GM18505 (cell line): ENCODE results near the gene DPP6.

Experiments
- ATAC-seq: cut with Tn5 transposase; IDR thresholded peaks from one replicate; pipeline ENCODE4 v1.9.1; 2021; ENCODE audit not compliant: unreplicated experiment
- POLR2A ChIP-seq: IDR thresholded peaks from 4 replicates; pipeline ENCODE4 v1.6.1; 2011; ENCODE audit warnings: borderline replicate concordance; ENCODE audit not compliant: insufficient read depth, insufficient read length; ENCODE audit errors: extremely low read depth

DPP6 gene

GRCh38 chr7:154869436-154869835 lies 817.2 kb downstream of the DPP6 start:
- TF ChIP-seq POLR2A, result no peak
- ATAC-seq, result no peak

- ATAC-seq, result no peak
- TF ChIP-seq POLR2A, result no peak
These were observed 819.3 kb downstream of the DPP6 start for GRCh38 chr7:154871507-154871906.

- no peak for ATAC-seq
- TF ChIP-seq POLR2A, result no peak
These were observed 819.9 kb downstream of the DPP6 start for GRCh38 chr7:154871928-154872750.

GRCh38 chr7:154872811-154873499 lies 820.8 kb downstream of the DPP6 start:
- no peak for ATAC-seq
- no peak for TF ChIP-seq POLR2A

- no peak for TF ChIP-seq POLR2A
- no peak for ATAC-seq
These were observed 821.4 kb downstream of the DPP6 start for GRCh38 chr7:154873500-154874121.

- ATAC-seq, result no peak
- TF ChIP-seq POLR2A, result no peak
These were observed 822.4 kb downstream of the DPP6 start for GRCh38 chr7:154874409-154875113.

GRCh38 chr7:154875297-154875696 lies 823.1 kb downstream of the DPP6 start:
- ATAC-seq, result no peak
- TF ChIP-seq POLR2A, result no peak

- ATAC-seq, result no peak
- TF ChIP-seq POLR2A, result no peak
These were observed 824.3 kb downstream of the DPP6 start for GRCh38 chr7:154876516-154876915.

- ATAC-seq, result no peak
- TF ChIP-seq POLR2A, result no peak
These were observed 824.8 kb downstream of the DPP6 start for GRCh38 chr7:154877031-154877430.

- TF ChIP-seq POLR2A, result no peak
- no peak for ATAC-seq
These were observed 827.4 kb downstream of the DPP6 start for GRCh38 chr7:154879629-154880028.

- TF ChIP-seq POLR2A, result no peak
- ATAC-seq, result no peak
These were observed 828.3 kb downstream of the DPP6 start for GRCh38 chr7:154880513-154880912.

- ATAC-seq, result no peak
These were observed 828.8 kb downstream of the DPP6 start for GRCh38 chr7:154881026-154881425.

GRCh38 chr7:154881526-154881925 lies 829.3 kb downstream of the DPP6 start:
- no peak for TF ChIP-seq POLR2A
- ATAC-seq, result no peak

More at GRCh38 chr7:154881026-154881425, 828.8 kb downstream of the DPP6 start:
- no peak for TF ChIP-seq POLR2A
